ENCODE results near the gene SAMHD1.
"Not testable (repeated sequence)": the region's sequence is repeated elsewhere in the genome, so short reads cannot be mapped to it uniquely, and the experiment has no call there.

Gene SAMHD1

DNA sequence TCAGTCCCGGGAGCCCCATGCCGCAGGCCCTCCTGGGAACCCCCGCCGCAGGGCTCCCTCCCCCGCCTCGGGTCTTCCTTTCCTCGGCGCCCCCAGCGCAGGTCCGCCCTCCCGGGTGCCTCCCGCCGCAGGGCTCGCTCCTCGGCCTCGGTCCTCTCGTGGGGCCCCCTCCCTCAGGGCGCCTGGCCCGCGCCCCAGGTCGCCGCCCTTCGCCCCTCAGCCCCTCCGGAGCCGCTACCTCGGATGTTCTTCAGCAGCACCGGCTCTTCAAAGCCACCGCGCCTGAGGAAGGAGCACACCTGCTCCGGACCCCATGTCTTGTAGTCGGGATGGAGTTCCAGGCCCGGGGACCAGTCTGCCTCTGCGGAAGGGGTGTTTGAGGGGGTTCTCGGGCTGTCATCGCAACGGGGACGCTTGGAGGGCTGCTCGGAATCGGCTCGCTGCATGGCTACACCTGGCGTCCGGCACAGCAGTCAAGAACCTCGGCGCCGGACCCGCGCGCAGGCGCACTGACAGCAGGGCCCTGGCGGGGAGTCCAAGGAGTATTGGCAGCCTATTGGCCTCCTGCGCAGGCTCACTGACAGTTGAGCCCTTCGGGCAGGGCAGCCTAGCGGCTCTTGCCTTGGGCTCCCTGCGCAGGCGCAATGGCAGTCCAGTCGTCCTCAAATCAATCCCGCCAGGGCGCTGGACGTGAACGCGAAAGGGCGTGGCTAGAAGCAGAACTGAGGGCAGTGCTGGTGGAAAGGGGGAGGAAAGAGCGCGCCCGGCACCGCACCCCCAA, at the start of gene SAMHD1:
Gene SAMHD1, minus strand, starts transcription at position 511 of the 781 bp plus-strand sequence. Its CDS starts 65 bp downstream, at position 446.
- Histone ChIP-seq H3K4me1 (ENCODE audit: insufficient read depth, insufficient read length) (no peaks in the 10 kb centered on the region), H3K27me3 (ENCODE audit: insufficient read depth, insufficient read length) (no peaks in the 10 kb centered on the region)
- no peak for TF ChIP-seq SUZ12 (IDR thresholded peaks at IDR 0.05; ENCODE audit: extremely low read depth, insufficient read depth, insufficient read length)
- TF ChIP-seq ZNF274 (IDR thresholded peaks at IDR 0.05; ENCODE audit: low read depth, low read length): no peak
- TF ChIP-seq YY1 (IDR thresholded peaks at IDR 0.05; ENCODE audit: insufficient read depth, insufficient read length): no peak

DNA sequence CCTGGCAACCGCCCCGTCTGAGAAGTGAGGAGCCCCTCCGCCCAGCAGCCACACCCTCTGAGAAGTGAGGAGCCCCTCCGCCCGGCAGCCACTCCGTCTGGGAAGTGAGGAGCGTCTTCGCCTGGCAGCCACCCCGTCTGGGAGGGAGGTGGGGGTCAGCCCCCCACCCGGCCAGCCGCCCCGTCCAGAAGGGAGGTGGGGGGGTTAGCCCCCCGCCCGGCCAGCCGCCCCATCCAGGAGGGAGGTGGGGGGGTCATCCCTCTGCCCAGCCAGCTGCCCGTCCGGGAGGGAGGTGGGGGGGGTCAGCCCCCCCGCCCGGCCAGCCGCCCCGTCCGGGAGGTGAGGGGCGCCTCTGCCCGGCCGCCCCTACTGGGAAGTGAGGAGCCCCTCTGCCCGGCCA, 48.7 kb upstream of the SAMHD1 start:
- peaks cover 27% of the 10 kb centered on the region for H3K9me3 ChIP-seq (ENCODE audit: insufficient read depth, low read length)
- H3K4me1 ChIP-seq (ENCODE audit: insufficient read depth, insufficient read length); H3K9ac ChIP-seq (ENCODE audit: insufficient read length, low read depth); H3K4me3 ChIP-seq (ENCODE audit: insufficient read length, low read depth); DNase-seq (ENCODE audit: low read depth, low spot score); H3K27me3 ChIP-seq (ENCODE audit: insufficient read depth, insufficient read length): not testable (repeated sequence)
- peaks cover 42% of the 10 kb centered on the region for H3K36me3 ChIP-seq (ENCODE audit: insufficient read depth, insufficient read length, low read length)

More for the DNA sequence above, at the start of gene SAMHD1:
- Histone ChIP-seq H3K9ac (ENCODE audit: insufficient read length, low read depth) (peak within 1 kb of the TSS; percentile 88), H3K9me3 (ENCODE audit: insufficient read depth, low read length) (no peaks in the 10 kb centered on the region), H3K4me3 (ENCODE audit: insufficient read length, low read depth) (peak within 1 kb of the TSS; percentile 58), H3K36me3 (ENCODE audit: insufficient read depth, insufficient read length, low read length) (no peaks in the 10 kb centered on the region)
- peak; percentile 96 for DNase-seq (ENCODE audit: low read depth, low spot score)

DNA sequence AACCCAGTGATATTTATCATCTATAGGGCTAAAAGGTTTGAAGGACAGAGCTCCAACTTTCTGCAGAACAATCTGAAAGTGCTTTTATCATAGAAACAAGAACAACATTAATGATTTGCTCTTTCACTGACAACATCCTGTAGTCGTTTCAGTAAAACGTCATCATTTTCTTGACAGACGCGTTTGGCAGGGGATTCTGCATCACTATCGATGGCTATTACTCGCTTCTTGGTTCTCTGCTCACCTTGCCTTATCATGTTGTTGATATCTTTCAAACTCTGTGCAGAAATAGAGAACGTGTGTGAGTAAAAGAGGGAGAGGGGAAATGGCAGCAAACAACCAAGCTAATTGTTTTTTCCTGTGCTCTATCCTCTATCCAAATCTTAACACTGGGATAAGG, 47.1 kb upstream of the SAMHD1 start:
- peaks cover 41% of the 10 kb centered on the region for H3K9me3 ChIP-seq (ENCODE audit: insufficient read depth, low read length)
- H3K4me1 ChIP-seq (ENCODE audit: insufficient read depth, insufficient read length): no peaks in the 10 kb centered on the region
- H3K27me3 ChIP-seq (ENCODE audit: insufficient read depth, insufficient read length): no peaks in the 10 kb centered on the region
- H3K9ac ChIP-seq (ENCODE audit: insufficient read length, low read depth): no peak overlapping the region
- no peak for DNase-seq (ENCODE audit: low read depth, low spot score)
- TF ChIP-seq YY1 (IDR thresholded peaks at IDR 0.05; ENCODE audit: insufficient read depth, insufficient read length): no peak
- no peak for TF ChIP-seq ZNF274 (IDR thresholded peaks at IDR 0.05; ENCODE audit: low read depth, low read length)
- no peak for TF ChIP-seq SUZ12 (IDR thresholded peaks at IDR 0.05; ENCODE audit: extremely low read depth, insufficient read depth, insufficient read length)
- no peak overlapping the region for H3K4me3 ChIP-seq (ENCODE audit: insufficient read length, low read depth)
- H3K36me3 ChIP-seq (ENCODE audit: insufficient read depth, insufficient read length, low read length): peaks cover 48% of the 10 kb centered on the region

GRCh38 chr20:36997121-36997520, 45.6 kb upstream of the SAMHD1 start:
- no peaks in the 10 kb centered on the region for H3K27me3 ChIP-seq (ENCODE audit: insufficient read depth, insufficient read length)
- peaks cover 39% of the 10 kb centered on the region for H3K36me3 ChIP-seq (ENCODE audit: insufficient read depth, insufficient read length, low read length)
- no peak overlapping the region for H3K9ac ChIP-seq (ENCODE audit: insufficient read length, low read depth)
- H3K9me3 ChIP-seq (ENCODE audit: insufficient read depth, low read length): peaks cover 41% of the 10 kb centered on the region
- TF ChIP-seq YY1 (IDR thresholded peaks at IDR 0.05; ENCODE audit: insufficient read depth, insufficient read length): no peak
- no peak for TF ChIP-seq SUZ12 (IDR thresholded peaks at IDR 0.05; ENCODE audit: extremely low read depth, insufficient read depth, insufficient read length)
- TF ChIP-seq ZNF274 (IDR thresholded peaks at IDR 0.05; ENCODE audit: low read depth, low read length): no peak
- DNase-seq (ENCODE audit: low read depth, low spot score): no peak
- H3K4me1 ChIP-seq (ENCODE audit: insufficient read depth, insufficient read length): no peaks in the 10 kb centered on the region
- H3K4me3 ChIP-seq (ENCODE audit: insufficient read length, low read depth): no peak overlapping the region

DNA sequence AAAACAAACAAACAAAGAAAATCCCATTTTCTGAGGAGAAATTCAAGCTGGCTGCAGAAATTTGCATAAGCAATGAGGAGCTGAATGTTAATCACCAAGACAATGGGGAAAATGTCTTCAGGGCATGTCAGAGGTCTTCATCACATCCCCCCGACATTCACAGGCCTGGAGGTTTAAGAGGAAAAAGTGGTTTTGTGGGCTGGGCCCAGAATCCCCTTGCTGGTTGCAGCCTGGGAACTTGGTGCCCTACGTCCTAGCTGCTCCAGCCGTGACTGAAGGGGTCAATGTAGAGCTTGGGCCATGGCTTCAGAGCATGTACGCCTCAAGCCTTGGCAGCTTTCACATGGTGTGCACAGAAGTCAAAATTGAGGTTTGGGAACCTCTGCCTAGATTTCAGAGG, 42.7 kb upstream of the SAMHD1 start:
- Histone ChIP-seq H3K36me3 (ENCODE audit: insufficient read depth, insufficient read length, low read length) (peaks cover 38% of the 10 kb centered on the region), H3K9me3 (ENCODE audit: insufficient read depth, low read length) (peaks cover 41% of the 10 kb centered on the region)
- not testable (repeated sequence) for H3K4me3 ChIP-seq (ENCODE audit: insufficient read length, low read depth); H3K4me1 ChIP-seq (ENCODE audit: insufficient read depth, insufficient read length); H3K27me3 ChIP-seq (ENCODE audit: insufficient read depth, insufficient read length); H3K9ac ChIP-seq (ENCODE audit: insufficient read length, low read depth); DNase-seq (ENCODE audit: low read depth, low spot score)

- peaks cover 30% of the 10 kb centered on the region for H3K36me3 ChIP-seq (ENCODE audit: insufficient read depth, insufficient read length, low read length)
- H3K4me3 ChIP-seq (ENCODE audit: insufficient read length, low read depth): no peak overlapping the region
- H3K27me3 ChIP-seq (ENCODE audit: insufficient read depth, insufficient read length): no peaks in the 10 kb centered on the region
- H3K9ac ChIP-seq (ENCODE audit: insufficient read length, low read depth): no peak overlapping the region
- H3K4me1 ChIP-seq (ENCODE audit: insufficient read depth, insufficient read length): no peaks in the 10 kb centered on the region
- DNase-seq (ENCODE audit: low read depth, low spot score): no peak
- TF ChIP-seq SUZ12 (IDR thresholded peaks at IDR 0.05; ENCODE audit: extremely low read depth, insufficient read depth, insufficient read length) (no peak), ZNF274 (IDR thresholded peaks at IDR 0.05; ENCODE audit: low read depth, low read length) (no peak)
- peaks cover 41% of the 10 kb centered on the region for H3K9me3 ChIP-seq (ENCODE audit: insufficient read depth, low read length)
These were observed 41.4 kb upstream of the SAMHD1 start for GRCh38 chr20:36992802-36993334.

DNA sequence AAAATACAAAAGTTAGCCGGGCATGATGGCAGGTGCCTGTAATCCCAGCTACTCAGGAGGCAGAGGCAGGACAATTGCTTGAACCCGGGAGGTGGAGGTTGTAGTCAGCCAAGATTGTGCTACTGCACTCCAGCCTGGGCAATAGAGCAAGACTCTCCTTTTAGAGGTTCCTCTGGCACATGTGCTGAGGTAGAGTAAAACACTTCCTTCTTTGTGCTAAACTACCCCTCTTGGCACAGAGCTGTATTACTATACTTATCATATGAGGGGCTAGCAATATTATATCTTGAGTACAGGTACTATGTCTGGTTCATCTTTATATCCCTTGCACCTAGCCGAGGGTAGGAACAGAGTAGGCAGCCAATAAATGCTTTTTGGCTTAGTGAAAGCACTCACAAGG, 40.2 kb upstream of the SAMHD1 start:
- TF ChIP-seq ZNF274 (IDR thresholded peaks at IDR 0.05; ENCODE audit: low read depth, low read length) (no peak), YY1 (IDR thresholded peaks at IDR 0.05; ENCODE audit: insufficient read depth, insufficient read length) (no peak), SUZ12 (IDR thresholded peaks at IDR 0.05; ENCODE audit: extremely low read depth, insufficient read depth, insufficient read length) (no peak)

More for the DNA sequence above, 40.2 kb upstream of the SAMHD1 start:
- DNase-seq (ENCODE audit: low read depth, low spot score): no peak
- Histone ChIP-seq H3K36me3 (ENCODE audit: insufficient read depth, insufficient read length, low read length) (peaks cover 19% of the 10 kb centered on the region), H3K4me1 (ENCODE audit: insufficient read depth, insufficient read length) (no peaks in the 10 kb centered on the region), H3K27me3 (ENCODE audit: insufficient read depth, insufficient read length) (no peaks in the 10 kb centered on the region), H3K9me3 (ENCODE audit: insufficient read depth, low read length) (peaks cover 29% of the 10 kb centered on the region), H3K4me3 (ENCODE audit: insufficient read length, low read depth) (no peak overlapping the region), H3K9ac (ENCODE audit: insufficient read length, low read depth) (no peak overlapping the region)
